H1 (cell line): ENCODE measurements around the gene ELOVL2. TPM values are rescaled to one million over a fixed set of nuclear protein-coding genes. Genes with fewer than 3 reads are reported as not detected.

ENCODE experiments used
- ATF2 ChIP-seq: IDR thresholded peaks from 2 replicates; pipeline ENCODE4 v1.6.1; 2012; ENCODE audit warnings: low read length, inconsistent platforms
- CBX5 ChIP-seq: fragments of 300-800, 300-1000 bp; sonication (generic); IDR thresholded peaks from 2 replicates; pipeline ENCODE4 v1.7.1; 2016; ENCODE audit warnings: antibody characterized with exemption, low read length, low read depth
- KDM4A ChIP-seq: IDR thresholded peaks from one replicate; pipeline ENCODE4 v1.7.1; 2012; ENCODE audit warnings: low read depth, mild to moderate bottlenecking, moderate library complexity, low read length, inconsistent platforms; ENCODE audit not compliant: severe bottlenecking
- USF2 ChIP-seq: IDR thresholded peaks from 2 replicates; pipeline ENCODE4 v1.6.1; 2011; ENCODE audit warnings: low read length, improper control_type of control experiment
- YY1 ChIP-seq: IDR thresholded peaks from 2 replicates; pipeline ENCODE4 v1.6.1; 2011; ENCODE audit warnings: low read depth, mild to moderate bottlenecking, low read length
- polyA plus RNA-seq, 7 experiments: library from polyadenylated mRNA; depleted of rRNA in 3 of 7; stranded (reverse) in 5 of 7; unstranded in 2 of 7; fragments of >200 nt in 5 of 7; fragments of 200-250 nt in 2 of 7; gene quantifications; 1 replicate in 5 of 7; 2 replicates in 1 of 7; 4 replicates in 1 of 7; pipeline versions ENCODE4 v1.2.1 to v1.2.3, GENCODE V29; 2011 to 2013; ENCODE audit warnings: missing spikeins in 2 of 7, mixed read lengths in 2 of 7
- total RNA-seq: library from RNA; stranded (reverse); fragmentation: NEBNext Ultra II Directional; extraction: Animal tissue kit (Norgen Biotek cat#: 25700); gene quantifications from 2 replicates; pipeline ENCODE4 v1.2.1, GENCODE V29; 2021

Gene ELOVL2
- total and polyA plus RNA-seq, 2 of the 8 experiments (the other 6 are each of a cell fraction or from before 2014, with no cell fraction given): 0.42 to 0.89 TPM

DNA sequence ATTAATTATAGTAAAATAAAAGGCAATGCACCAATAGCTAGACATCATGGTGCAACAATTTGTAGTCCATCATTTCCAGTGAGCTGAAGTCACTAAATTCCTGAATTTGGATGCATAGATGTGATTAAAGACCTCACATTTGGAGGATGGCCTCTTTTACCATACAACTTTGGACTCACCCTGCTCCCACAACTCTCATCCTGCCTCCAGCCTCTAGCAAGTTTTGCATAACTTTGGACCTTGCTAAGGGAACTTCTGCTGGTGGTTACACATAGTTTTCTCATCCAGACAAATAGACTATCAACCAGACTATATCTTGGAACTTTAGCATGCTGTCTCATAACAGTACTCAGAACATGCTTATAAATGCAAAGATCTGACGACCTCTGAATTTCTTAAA lies 12.8 kb upstream of the ELOVL2 start (continued):
- no peak for TF ChIP-seq ATF2
- TF ChIP-seq CBX5: no peak
- no peak for TF ChIP-seq KDM4A
- TF ChIP-seq YY1: no peak
- TF ChIP-seq USF2: no peak
